ENCODE measurements around the gene DRG2.

DRG2 gene, protein sequence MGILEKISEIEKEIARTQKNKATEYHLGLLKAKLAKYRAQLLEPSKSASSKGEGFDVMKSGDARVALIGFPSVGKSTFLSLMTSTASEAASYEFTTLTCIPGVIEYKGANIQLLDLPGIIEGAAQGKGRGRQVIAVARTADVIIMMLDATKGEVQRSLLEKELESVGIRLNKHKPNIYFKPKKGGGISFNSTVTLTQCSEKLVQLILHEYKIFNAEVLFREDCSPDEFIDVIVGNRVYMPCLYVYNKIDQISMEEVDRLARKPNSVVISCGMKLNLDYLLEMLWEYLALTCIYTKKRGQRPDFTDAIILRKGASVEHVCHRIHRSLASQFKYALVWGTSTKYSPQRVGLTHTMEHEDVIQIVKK

DNA sequence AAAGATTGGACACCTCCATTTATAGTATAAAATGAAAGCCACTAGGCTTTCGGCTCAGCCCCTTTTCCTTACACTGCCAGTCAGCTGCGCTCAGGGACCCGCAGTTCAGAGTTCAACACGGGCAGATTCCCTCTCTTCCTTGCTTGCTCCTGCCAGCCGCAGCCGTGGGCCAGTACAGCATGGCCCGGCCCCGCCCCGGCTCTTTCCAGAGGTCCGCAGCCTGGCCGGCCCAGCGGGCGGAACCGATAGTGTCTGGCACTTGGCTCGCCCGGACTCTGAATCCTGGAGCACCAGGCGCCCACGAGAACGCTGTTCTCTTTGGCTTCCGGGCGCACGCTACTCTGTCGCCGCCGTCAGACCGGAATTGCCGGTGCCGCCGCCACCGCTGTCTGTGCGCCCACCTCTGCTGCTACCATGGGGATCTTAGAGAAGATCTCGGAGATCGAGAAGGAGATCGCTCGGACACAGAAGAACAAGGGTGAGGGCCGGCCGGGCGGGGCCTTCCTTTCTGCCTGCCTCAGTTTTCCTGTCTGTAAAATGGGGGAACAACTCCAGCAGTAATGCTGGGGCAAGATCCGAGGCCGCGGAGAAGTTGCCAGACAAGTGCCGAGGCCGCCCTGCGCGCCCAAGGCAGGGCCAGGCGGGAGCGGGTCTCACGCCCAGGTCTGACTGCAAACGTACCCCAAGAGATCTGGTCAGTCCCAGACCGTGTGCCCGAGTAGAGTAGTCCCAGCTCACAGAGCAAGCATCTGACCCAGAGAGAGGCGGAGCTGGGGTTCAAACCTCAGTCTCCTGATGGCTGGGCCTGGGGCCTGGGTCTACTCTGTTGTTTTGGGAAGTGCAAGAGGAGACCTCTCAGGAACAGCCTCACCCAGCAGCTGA, at the start of gene DRG2:
TSS of gene DRG2 (plus strand) at position 339 of the 882 bp plus-strand sequence. CDS start at position 415, 76 bp downstream.
- peak; percentile 70 for DNase-seq

DNA sequence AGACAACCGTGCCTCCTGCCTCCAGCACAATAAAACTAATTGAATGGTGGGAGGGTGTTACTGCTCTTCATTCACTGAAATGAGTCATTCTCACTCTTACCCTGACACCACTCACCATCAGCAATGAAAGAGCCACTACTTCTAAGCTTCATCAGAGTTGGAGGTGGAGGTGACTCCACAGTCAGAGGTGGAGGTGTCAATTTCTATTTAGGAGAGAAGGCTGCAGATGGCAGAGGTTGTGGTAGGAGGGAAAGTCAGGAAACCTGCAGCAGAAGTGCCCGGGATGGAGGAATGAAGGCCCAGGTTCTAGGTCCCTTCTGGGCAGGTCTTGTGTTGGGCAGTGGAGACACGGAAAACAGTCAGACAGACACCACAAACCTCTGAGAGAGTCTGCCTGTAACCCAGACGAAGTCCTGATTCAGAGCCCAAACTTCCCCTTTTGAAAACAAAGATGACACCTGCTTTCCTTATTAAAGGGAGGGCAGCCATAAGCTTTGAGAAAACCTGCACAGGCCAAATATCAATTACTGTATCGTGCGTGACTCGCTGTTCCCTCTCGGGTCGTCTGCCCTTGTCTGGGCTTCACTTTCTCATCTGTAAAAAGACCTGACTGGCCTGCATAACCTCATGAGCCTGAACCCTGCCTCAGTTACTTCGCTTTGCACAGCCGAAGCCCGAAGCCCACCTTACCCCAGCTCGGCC, 49.4 kb upstream of the DRG2 start:
- DNase-seq: no peak

DNA sequence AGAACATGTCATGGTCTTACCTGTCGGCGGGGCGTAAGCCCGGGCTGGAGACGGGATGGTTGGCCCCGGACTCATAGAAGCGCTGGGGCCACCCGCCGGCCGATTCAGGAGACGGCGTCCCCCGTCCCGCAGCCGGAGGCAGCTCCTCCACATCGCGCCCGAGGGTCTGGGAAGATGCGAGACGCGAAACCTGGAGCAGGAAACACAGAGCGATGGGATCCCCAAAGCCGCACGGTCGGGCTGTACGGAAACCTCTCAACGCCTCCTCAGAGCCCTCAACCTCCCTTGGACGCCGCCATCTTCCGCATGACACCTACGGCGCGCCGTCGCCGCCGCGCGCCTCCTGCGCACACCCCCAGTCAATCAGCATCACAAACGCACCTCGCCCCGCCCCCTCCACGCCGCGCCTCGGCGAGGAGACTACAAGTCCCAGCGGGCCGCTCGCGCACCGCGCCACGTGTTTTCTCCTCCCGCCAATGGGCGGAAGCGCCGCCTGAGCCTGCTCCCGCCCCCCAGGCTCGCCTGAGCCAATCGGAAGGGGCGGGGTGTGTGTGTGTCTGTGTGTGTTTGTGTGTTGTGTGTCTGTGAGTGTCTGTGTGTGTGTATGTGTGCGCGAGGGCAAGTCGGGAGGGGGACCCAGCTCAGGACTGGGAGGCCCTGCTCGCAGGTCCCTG, 48.8 kb upstream of the DRG2 start, which contains the start of the genes ATPAF2 and GID4:
TSS of gene ATPAF2 (minus strand) at position 308 of the 674 bp plus-strand sequence. CDS start at position 153, 155 bp downstream.
TSS of gene GID4 (plus strand) at position 548 of the 674 bp plus-strand sequence. CDS start at position 605, 57 bp downstream.
- peak; percentile 97 for DNase-seq

DNA sequence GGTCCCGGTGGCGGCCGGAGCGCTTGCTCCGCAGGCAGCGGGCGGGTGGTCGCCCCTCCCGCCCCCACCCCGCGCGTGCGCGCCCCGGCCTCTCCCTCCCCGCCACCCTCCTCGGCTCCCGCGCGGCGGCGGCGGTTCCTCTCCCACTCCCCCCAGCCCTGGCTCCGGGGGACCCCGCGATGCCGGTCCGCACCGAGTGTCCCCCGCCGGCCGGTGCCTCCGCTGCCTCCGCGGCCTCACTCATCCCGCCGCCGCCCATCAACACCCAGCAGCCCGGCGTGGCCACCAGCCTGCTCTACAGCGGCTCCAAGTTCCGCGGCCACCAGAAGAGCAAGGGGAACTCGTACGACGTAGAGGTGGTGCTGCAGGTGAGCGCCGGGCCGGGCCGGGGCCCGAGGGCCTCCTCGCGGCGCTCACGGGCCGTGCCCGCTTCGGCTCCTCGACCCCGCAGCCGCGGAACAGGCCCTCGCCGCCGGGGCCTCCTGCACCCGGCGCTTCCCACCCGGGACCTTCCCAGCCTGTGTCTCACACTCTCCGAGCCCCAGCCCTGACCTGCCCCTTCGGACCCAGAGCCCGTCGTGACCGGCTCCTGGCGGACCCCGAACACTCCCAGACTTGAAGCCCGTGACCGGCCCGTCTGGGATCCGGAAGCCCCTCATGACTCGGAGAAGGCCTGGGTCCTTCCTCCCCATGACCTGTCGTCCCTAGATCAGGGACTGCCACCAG, 48.0 kb upstream of the DRG2 start:
- no peak for DNase-seq

DNA sequence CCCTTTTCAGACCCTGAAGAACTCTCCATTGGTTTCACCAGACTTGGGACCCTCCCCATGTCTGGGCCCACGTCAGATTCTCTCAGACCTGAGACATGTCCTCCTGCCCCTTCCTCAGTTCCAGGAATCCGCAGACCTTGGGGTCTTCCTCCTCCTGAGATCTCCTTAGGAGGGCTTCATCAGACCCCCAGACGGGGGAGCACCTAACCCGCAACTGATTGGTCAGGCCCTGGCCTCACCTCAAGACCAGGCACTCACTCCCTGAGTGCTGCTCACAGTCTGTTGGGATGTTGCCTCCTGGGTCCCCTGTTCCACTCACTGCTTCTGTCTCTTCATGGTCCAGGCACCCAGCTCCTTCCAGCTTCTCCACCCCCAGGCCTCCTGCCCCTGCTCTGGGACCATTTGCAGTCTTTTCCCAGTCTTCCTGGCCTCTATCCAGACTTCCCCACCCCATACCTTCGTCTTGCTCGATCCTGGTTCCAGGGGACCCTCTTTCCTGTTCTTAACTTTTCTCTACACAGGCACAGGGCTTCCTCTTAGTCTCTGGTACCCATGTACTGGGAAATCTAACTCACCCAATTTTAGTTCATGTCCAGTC, 47.4 kb upstream of the DRG2 start:
- DNase-seq: no peak

DNA sequence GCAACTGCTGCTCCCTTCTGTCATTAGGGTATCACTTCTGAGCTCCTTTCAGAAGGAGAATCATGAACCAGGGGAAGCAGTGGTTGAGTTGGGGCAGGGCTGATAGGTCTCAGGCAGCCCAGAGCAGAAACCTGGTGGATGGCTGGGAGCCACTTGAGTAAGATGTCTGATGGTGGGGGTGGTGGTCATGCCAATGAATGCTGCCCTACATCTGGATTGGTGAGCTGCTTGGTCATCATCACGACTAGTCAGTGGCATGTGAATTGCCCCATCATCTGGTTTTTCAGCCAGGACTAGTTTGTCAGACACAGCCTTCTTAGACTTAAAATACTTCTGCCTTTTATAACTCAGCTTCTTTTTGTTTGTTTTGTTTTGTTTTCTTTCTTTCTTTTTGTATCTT, 46.0 kb upstream of the DRG2 start:
- DNase-seq: no peak

DNA sequence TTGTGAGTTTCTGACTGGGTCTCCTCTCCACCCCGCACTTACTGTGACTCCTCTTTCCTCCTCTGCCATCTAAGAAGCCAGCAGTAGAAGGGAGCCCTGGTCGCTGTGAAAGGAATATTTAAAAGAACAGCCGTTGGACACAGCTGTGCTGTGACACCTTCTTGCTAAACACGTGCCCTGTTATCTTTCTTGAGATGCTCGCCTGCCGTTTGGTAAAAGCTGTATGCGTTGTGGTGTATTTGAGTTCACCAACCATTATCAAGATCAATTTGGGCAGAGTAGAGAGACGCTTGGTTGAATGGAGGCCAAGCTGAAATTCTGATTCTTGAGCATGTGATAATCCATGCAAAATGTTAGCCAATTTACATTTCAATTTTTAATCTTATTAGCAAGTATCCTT, 44.8 kb upstream of the DRG2 start:
- DNase-seq: no peak

DNA sequence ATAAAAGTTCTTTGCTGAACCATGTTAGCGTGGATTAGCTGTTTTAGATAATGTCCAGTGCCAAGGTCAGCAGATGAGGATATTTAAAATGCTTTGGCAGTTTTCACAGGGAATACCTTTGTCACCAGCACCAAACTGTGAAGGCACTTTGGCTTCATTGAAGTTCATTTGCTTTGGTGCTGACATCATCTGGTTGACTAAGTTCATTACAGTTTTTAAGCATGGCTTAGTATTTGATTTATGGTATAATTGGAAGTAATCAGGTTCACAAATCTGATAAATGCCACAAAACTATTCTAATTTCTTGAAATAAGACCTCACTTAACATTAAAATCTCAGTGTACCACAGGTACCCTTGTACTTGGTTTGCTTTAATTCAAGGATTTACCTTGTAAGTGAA, 44.3 kb upstream of the DRG2 start:
- no peak for DNase-seq

DNA sequence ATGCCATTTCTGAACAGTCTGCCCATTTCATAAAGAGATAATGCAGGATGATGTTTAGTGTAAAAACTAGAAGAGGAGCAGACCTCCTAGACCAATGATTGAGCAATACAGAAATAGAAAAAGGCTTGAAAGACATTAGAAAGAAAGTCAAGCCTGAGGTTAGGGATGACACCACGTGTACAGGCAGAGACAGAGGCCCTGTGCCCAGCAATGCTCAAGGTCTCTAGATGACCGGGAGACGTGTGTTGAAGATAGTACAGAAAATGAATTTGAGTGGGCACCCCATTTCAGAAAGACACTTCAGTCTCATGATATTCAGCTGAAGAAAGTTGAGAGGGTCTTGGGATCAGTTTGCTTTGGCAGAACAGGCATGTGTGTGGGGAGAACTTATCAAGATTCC, 43.1 kb upstream of the DRG2 start:
- no peak for DNase-seq

DNA sequence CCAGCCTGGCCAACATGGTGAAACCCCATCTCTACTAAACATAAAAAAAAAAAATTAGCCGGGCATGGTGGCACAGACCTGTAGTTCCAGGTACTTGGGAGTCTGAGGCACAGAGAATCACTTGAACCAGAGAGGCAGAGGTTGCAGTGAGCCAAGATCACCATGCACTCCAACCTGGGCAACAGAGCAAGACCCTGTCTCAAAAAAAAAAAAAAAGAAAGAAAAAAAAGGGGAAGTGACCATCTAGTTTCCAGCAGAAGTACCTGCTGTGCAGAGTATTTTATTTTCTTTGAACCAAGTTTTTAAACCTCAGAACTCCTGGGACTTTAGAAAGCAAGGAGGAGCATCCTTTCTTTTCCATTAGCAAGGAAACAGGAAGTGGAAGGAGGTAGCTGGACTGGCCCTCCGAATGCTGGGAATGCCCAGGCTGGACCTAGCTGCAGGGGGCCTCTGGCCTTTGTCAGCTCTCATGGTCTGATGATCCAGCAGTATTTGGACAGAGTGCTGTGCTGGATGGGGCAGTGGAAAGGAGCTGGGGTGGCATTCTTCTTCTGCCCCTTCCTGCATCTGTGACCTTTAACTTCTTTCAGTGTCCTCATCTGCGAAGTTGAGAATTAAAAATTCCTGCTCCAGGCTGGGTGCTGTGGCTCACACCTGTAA, 41.9 kb upstream of the DRG2 start:
- no peak for DNase-seq

DNA sequence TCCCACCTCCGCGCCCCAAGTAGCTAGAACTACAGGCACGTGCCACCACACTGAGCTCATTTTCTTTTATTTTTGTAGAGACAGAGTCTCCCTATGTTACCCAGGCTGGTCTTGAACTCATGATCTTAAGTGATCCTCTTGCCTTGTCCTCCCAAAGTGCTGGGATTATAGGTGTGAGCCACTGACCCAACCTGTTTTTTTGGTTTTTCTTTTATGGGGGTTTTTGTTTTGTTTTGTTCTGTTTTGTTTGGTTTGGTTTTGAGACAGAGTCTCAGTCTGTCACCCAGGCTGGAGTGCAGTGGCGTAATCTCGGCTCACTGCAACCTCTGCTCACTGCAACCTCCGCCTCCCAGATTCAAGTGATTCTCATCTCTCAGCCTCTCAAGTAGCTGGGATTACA, 32.2 kb upstream of the DRG2 start:
- no peak for DNase-seq

DNA sequence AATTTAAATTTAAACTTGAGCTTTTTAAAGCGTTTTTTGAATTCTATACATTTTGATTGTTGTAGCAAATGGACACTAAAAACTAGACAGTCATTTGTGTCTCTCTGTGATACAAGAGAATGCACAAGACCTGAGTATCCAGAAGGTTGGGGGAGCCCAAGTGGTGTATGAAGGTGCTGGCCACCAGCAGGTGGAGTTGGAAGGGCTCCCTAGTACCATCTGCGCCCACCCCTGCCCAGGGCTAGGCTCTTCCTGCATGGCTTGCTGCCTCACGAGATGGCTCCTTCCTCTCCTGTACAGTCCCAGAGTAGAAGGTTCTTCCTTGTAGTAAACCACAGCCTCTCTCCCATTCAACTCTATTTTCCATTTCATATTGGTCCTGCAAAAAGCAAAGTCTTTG, 31.5 kb upstream of the DRG2 start:
- DNase-seq: no peak

DNA sequence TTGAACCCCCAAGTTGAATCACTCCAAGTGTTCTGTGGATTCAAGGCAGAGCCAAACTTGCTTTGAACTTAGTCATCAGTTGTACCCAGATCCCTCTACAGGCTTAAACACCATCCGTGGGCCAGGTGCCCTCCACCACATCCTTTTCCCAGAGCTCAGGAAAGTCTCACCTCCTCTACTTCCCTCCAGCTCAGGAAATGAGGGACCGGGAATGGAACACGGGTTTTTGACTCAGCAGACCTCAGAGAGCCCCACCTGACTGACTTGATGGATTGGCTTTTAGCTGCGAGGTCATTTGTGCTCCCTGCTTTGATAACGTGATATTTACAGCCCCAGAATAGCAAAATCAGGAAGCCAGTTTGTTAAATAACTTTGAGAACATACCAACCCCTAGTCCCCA, 28.5 kb upstream of the DRG2 start:
- no peak for DNase-seq

DNA sequence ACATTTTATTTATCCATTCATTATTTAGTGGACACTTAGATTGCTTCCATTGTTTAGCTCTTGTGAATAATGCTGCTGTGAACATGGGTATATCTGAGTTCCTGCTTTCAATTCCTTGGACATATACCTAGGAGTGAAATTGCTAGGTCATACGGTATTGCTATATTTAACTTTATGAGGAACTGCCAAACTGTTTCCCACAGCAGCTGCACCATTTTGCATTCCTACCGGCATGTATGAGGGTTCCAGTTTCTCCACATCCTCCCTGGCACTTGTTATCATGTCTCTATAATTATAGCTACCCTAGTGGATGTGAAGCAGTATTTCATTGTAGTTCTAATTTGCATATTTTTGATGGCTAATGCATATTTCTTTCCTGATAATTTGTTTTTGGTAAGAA, 23.7 kb upstream of the DRG2 start:
- no peak for DNase-seq

DNA sequence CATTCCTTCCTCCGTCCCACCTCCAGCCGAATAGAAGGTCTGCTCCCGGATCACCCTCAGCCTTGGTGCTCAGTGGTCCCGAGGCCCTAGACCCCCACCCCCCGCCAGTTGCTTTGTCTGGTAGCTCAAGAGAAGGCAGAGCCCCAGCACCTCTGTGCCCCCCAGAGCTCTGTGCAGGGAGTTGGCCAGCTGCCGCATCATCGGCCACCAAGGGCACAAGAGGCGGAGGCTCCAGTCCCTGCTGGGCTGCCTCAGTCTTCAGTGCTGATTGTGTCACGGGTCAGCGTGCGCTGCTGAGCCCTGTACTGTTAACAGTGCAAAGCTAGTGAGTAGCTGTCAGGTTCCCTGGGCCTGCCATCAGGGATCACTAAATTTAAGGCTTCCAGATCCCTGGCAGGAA, 22.2 kb upstream of the DRG2 start:
- no peak for DNase-seq

DNA sequence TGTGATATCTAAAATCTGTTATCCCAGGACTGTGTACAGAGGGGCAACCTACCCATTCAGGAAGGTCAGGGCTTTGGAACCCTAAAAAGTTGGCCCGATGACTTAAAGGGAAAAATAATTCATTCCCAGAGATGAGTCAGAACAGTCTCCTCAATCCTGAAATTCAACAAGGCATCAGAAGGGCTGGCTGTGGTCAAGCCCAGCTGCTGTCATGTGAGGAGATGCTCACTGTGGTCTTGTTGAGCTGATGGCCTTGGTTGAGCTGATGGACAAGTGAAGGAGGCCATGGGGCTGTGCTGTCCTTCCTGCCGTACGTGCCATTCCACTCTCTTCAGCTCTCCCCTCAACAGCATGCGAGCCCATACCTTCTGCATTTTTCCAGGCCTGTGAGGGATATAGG, 20.9 kb upstream of the DRG2 start:
- no peak for DNase-seq

DNA sequence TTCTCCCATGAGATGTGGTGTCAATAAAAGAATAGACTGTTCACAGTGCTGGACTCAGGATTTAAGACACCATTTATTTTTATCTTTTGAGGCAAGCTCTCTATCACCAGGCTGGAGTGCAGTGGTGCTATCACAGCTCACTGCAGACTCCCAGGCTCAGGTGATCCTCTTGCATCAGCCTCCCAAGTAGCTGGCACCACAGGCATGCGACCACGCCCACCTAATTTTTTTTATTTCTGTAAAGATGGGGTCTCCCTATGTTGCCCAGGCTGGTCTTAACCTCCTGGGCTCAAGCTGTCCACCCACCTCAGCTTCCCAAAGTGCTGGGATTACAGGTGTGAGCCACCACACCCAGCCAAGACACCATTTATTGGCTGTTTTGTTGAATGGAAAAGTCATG, 18.6 kb upstream of the DRG2 start:
- DNase-seq: no peak

DNA sequence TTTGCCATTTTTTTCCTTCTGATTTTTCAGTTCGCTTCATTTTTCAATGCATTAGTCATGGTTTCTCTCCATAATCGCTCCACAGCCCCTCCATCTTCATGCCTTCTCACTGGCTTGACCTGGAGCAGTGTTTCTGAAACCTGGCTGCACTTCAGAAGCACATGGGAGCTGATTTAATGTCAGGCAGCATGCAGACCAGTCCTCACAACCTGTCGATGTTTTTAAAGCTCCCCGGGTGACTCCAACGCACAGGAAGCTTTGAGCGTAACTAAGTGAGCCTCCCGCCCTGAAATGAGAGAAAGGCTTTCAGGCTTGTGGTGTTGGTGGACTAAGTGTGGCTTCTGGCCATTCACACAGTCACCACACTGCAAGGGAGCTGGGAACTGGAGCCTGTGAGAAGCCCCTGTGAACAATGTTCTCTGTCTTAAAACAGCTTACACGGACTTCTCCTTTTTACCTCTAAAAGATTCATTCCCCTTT, 16.8 kb upstream of the DRG2 start:
- DNase-seq: peak; percentile 11

DNA sequence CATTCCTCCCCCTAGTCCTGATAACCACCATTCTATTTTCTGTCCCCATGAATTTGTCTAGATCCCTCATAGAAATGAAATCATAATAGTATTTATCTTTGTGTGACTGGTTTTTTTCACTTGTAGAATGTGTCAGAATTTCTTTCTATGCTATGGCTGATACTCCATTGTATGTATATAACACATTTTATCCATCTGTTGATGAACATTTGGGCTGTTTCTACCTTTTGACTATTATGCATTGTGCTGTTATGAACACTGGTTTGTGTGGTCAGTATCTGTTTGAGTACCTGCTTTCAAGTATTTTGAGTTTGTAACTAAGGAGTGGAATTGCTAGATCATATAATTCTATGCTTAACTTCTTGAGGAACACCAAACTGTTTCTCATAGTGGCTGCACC, 16.0 kb upstream of the DRG2 start:
- DNase-seq: no peak

DNA sequence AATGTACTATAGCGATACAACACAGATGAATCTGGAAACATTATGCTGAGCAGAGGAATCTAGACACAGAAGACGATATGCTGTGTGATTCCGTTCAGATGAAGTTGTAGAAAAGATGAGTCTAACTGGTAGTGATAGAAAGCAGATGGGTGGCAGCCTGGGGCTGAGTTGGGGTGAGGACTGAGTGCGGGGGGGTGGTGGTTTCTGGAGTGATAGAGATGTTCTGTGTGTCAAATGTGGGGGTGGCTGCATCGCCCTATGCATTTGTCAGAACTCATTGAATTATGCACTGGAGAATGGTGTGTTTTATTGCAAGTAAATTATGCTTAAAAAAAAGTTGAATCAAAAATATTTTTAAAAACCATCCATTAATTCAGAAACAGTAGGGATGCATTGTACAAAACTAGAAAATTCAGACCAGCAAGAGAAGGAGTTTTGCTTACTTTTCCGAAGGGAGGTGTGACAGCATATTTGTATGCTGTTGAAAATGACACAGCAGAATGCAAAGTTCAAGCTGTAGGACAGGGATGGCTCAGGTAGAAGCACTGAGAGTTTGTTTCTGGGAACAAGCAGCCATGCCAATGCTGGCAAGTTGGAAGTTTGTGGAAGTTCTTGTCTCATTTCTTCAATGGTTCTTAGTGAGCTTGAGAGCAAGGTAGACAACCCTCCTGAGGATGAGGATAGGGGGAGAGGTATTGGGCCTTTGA, 13.0 kb upstream of the DRG2 start:
- DNase-seq: no peak

Measured in amniotic stem cell (primary cell).